Activated CD8-positive, alpha-beta memory T cell treated with anti-CD3 and anti-CD28 coated beads, Interleukin-2, amount 50 U/mL, for 1 hour (primary cell): ENCODE measurements around the gene HMX3.

ENCODE experiments used
- DNase-seq: peaks from one replicate; pipeline ENCODE4 v3.0.0-alpha.2; 2020; ENCODE audit errors: extremely low read depth

HMX3 gene

GRCh38 chr10:123134343-123134914, 1.3 kb upstream of the HMX3 start:
- no peak for DNase-seq

GRCh38 chr10:123134915-123135414, 805 bp upstream of the HMX3 start:
- DNase-seq, result no peak

GRCh38 chr10:123136221-123136805, 543 bp downstream of the HMX3 start:
- no peak for DNase-seq

- no peak for DNase-seq
Measured at GRCh38 chr10:123136806-123137642, 1.3 kb downstream of the HMX3 start.

GRCh38 chr10:123139165-123139520, 3.4 kb downstream of the HMX3 start:
- no peak for DNase-seq

GRCh38 chr10:123139521-123140163, 3.9 kb downstream of the HMX3 start:
- DNase-seq, result no peak

GRCh38 chr10:123140164-123140982, 4.6 kb downstream of the HMX3 start:
- no peak for DNase-seq

- DNase-seq, result no peak
Measured at GRCh38 chr10:123140983-123141390, 5.2 kb downstream of the HMX3 start.

GRCh38 chr10:123141791-123142700, 6.3 kb downstream of the HMX3 start:
- no peak for DNase-seq

- no peak for DNase-seq
Measured at GRCh38 chr10:123142701-123143161, 7.0 kb downstream of the HMX3 start.

GRCh38 chr10:123143162-123143824, 7.5 kb downstream of the HMX3 start:
- DNase-seq, result no peak

- DNase-seq, result no peak
Measured at GRCh38 chr10:123143825-123144168, 8.0 kb downstream of the HMX3 start.

- no peak for DNase-seq
Measured at GRCh38 chr10:123144697-123145541, 9.1 kb downstream of the HMX3 start.

- DNase-seq, result no peak
Measured at GRCh38 chr10:123145542-123146012, 9.8 kb downstream of the HMX3 start.

- no peak for DNase-seq
Measured at GRCh38 chr10:123146013-123146893, 10.5 kb downstream of the HMX3 start.

- DNase-seq, result no peak
Measured at GRCh38 chr10:123146894-123147634, 11.3 kb downstream of the HMX3 start.
